HT1080 (cell line): ENCODE results near the gene MT1E. TPM values are rescaled to one million over a fixed set of nuclear protein-coding genes. Genes with fewer than 3 reads are reported as not detected.
"Not testable (repeated sequence)": the region's sequence is repeated elsewhere in the genome, so short reads cannot be mapped to it uniquely, and the experiment has no call there.

Experiments
- DNase-seq: peaks from one replicate; pipeline ENCODE4 v3.0.0-alpha.2; 2015; ENCODE audit warnings: low read depth
- total RNA-seq: library from RNA; depleted of rRNA; stranded (reverse); fragments of >200 nt; shearing (Covaris generic); gene quantifications from 2 replicates; pipeline ENCODE4 v1.2.3, GENCODE V29; 2014

Gene MT1E
- total RNA-seq, 1 experiment from 2014 or later = 612 TPM

DNA sequence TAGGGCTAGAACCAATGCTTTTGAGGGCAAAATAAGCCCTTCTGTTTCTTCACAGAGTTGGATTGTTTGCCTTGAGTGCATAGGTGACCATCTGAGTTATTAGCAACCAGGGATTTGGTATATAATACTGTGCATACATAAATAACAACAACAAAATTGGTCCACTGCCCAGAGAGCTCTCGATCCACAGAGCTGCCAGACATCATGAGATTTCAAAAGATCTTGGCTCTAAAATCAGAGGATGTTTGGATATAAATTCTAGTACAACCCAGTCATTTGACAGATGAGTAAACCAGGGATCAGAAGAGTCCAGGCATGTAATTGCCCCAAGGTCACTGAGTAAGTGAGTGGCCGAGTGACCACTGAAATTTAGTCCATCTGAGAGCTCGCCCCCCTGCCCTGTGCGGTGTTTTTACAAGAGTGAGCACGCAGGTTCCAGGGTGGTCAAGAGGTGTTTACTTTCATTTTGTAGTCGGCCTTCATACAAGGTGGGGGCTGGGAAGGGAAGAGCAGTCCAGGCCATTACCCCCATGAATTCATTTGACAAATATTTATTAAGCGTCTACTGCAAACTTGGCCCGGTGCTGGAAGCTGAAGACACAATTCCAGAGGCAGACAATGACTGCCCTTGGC lies 19.0 kb upstream of the MT1E start:
- no peak for DNase-seq

DNA sequence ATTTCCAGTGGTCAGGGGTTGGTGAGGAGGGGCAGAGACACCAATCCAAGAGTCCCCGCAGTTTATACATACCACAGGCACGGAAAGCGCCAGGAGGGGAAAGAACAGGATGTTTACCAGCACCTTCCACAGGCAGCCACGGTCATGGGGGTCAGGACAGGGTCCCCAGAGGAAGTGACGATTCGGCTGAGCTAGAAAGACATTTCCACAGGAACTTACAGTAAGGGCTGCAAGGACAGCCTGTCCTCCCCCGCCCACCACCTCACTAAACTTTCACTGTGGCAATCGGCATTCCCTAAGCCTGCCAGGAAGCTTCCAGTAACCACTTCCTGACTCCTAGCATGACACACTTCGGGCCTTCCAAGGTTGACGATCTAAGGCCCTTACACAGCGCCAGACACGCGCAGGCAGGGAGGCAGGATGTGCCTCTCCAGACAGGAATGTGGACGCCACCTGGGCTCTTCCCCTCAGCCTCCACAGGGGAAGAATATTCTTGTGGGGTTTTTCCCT lies 18.4 kb upstream of the MT1E start:
- peak; percentile 99 for DNase-seq

DNA sequence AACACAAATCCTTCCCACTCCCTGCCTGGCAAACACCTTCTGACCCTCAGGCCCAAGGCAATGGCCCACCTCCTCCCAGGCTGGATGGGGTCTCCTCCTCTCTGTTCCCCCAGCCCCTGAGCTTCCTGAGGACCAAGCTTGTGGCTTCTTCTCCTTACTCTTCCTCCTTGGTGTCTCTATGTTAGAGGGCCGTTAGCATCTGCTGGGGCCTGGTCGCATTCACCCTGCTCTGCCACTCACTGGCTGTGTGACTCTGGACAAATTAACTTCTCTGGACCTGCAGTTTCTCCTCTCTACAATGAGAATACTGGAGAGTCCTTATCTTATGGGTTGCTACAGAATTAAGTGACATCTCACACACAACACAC lies 17.9 kb upstream of the MT1E start:
- DNase-seq = no peak

DNA sequence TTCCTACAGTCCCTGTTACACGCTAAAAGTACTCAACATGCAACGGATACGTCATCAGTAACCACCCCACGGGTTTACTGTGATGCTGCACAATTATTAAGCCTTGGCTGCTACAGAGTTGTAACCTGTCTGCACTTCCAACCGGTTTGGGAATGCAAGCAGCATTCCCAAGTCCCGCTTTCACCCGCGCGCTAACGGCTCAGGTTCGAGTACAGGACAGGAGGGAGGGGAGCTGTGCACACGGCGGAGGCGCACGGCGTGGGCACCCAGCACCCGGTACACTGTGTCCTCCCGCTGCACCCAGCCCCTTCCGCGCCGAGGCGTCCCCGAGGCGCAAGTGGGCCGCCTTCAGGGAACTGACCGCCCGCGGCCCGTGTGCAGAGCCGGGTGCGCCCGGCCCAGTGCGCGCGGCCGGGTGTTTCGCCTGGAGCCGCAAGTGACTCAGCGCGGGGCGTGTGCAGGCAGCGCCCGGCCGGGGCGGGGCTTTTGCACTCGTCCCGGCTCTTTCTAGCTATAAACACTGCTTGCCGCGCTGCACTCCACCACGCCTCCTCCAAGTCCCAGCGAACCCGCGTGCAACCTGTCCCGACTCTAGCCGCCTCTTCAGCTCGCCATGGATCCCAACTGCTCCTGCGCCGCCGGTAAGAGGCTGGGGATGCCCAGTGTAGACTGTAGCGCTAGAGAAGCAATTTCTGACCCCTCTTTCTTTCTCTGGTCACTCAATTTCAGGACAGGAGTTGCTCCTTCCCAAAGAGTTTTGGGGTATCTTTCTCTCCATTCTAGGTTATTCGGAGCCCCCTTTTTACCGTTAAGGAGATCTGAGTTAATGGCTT lies 17.3 kb upstream of the MT1E start, which contains the start of gene MT2A:
Gene MT2A, plus strand, starts transcription at position 542 of the 833 bp plus-strand sequence. Its CDS starts 72 bp downstream, at position 614.
- peak; percentile 99 for DNase-seq

DNA sequence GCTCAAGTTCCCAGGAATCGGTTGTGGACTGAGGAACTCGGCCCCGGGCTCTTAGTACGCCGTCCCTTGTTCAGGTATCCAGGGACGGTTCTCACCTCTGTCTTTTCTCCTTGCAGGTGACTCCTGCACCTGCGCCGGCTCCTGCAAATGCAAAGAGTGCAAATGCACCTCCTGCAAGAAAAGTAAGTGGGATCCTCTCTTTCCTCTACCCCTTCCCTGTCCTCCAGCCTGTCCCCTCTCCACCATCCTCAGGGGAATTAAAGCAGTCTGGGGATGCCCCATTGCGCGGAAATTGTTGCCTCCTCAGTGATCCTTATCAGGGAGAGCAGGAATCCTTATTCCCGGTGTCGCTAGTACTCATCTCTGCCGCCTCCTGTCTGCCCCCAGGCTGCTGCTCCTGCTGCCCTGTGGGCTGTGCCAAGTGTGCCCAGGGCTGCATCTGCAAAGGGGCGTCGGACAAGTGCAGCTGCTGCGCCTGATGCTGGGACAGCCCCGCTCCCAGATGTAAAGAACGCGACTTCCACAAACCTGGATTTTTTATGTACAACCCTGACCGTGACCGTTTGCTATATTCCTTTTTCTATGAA lies 16.6 kb upstream of the MT1E start:
- no peak for DNase-seq

DNA sequence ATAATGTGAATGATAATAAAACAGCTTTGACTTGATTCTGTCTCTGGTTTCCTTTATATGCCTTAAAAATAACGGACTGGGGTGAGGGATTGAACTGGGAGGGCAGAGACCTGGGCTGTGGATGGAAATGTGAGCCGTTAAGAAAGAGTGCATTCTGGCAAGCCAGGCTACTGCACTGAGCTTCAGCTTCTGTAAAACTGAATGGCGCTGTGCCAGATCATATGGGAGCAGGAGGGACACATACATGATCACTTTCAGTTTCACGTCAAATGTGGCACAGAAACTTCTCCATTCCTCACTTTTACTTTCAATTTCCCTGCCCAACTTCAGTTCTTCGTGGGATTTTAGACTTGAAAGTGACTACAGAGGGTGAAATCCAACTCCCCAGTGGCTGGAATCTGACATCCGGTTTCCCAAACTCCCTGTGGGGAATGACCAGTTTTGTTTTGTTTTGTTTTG lies 16.1 kb upstream of the MT1E start:
- peak; percentile 84 for DNase-seq

DNA sequence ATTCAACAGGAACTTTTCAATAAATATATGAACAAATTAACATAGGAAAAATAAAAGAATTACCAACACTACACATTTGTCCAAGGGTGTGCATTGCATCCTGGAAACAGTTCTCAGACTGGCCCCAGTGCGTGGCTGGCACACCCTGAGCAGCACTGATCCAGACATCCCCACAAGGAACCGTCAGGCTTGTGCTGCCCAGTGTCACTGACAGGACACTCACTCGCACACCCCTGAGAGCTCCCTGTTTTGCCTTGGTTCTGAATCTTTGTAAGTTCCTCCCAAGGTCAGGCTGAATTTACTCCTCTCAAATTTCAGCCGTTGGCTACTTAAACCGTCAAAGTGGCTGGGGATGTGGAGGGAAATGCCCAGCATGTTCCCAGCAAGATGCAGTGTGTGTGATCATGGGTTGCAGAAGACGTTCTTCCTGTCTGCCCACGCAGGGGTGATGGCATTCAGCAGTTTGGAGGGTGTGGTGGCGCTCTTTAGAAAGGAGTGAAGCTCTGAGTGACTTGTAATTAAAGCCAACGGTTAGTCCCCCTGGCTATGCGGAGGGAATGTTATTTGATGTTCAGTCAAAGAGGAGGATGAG lies 15.5 kb upstream of the MT1E start:
- DNase-seq = peak; percentile 88

DNA sequence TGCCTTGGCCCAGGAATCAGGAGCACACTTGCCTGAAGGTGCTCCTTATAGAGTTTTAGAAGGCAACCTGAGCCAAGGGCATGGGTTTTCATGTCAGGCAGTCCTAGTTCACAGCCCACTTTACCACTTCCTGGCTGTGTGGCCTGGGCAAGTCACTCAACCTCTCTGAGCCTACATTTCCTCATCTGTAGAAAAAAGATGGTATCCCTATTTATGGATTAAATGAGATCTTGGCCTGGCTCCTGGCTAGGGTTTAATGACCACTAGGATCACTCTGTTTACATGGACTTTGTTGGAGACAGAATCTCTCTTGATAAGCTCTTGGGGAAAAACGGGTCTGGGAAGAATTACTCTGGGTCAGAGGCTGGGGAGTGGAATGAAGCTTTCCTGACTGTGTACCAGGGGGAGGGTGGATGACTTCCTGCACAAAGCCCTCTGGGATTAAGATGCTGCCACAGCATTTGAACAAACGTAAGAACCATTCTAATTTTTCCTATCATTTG lies 14.9 kb upstream of the MT1E start:
- no peak for DNase-seq

DNA sequence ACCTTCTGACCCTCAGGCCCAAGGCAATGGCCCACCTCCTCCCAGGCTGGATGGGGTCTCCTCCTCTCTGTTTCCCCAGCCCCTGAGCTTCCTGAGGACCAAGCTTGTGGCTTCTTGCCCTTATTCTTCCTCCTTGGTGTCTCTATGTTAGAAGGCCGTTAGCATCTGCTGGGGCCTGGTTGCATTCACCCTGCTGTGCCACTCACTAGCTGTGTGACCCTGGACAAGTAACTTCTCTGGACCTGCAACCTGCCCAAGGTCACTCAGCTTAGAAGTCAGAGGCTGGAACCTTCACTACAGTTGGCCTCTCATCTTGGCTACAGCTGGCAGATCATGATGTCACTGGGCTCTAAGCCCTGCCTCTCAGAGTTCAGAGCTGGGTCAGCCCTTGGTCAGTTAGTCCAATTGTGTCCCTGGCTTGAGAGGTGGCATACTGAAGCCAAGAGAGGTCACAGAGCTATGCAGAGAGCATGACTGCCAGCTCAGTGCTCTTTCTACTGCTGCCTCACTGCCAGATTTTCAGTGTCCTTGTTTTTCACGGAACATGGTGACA lies 14.2 kb upstream of the MT1E start:
- DNase-seq = no peak

DNA sequence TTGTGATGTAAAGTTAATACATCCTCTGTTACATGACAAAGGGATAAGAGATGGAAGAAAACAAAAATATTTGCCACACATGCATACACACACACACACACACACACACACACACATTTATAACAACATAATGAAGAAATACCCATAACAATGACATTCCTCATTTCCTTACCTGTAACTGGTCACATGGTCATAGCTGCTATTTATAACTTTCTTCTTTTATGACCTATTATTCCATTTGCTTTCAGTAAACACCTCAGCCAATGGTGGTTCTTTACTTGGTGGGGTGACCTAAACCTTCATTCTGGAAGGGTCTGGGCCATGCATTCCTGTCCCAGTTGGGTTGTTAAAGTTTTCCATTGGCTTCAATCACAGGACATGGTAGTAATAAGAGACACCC lies 11.9 kb upstream of the MT1E start:
- DNase-seq = peak; percentile 40

DNA sequence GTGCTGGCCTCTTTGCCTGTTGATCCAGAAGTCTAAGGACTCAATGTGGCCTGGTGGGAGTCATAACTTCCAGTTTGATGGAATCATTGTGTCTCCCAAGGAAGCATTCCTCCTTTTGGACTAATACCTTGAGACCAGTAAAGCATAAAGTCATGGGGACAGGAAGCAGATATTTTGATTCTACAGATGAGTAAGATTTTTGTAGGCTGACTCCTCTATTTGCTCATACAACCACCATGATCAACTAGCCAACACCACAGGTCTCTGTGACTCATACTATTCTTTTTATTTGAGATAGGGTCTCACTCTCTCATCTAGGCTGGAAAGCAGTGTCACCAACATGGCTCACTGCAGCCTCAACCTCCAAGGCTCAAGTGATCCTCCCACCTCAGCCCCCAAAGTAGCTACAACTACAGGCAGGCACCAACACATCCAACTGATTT lies 11.0 kb upstream of the MT1E start:
- DNase-seq = peak; percentile 96

DNA sequence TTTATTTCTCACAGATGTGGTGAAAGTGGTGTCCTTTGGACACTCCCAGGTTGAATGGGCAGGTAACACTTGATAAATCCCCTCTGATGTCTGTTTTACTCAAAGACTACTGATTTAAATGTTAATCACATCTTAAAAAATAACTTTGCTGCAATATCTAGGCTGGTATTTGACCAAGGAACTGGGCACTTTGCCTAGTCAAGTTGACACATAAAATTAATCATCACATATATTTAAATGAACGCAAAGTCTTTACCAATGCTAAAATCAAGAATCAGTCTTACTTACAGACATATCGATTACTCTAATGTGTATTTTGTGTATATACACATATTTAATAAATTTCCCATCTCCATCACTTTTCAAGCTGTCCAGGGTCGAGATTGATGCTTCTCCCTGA lies 10.2 kb upstream of the MT1E start:
- peak; percentile 42 for DNase-seq

DNA sequence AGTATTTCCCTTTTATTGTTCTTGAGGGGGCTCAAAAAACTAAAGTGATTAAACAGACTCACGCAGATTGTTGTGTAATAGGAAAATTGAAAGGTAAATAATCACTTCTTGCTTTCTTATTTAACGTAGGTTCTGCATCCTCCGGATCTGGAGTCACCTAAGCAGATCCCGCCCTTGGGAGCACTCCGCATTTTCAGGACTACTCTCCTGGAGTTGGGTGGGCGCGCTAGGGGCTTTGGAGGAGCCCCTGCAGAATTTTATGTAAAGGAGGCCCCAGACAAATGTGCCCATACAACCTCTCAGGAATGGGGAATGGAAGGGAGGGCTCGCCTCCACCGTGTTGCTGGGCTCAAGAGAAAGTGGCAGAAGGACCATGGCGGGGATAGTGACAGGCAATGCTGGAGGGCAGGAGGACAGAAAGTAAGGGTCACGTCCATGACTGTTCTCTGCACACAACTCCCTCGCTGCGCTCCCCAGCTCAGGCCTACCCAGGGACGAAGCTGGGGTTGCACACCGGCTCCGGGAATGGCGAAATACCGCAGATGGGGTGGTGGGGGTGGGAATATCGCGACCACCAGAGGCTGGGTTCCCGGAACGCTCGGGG lies 8.9 kb upstream of the MT1E start:
- DNase-seq = no peak

DNA sequence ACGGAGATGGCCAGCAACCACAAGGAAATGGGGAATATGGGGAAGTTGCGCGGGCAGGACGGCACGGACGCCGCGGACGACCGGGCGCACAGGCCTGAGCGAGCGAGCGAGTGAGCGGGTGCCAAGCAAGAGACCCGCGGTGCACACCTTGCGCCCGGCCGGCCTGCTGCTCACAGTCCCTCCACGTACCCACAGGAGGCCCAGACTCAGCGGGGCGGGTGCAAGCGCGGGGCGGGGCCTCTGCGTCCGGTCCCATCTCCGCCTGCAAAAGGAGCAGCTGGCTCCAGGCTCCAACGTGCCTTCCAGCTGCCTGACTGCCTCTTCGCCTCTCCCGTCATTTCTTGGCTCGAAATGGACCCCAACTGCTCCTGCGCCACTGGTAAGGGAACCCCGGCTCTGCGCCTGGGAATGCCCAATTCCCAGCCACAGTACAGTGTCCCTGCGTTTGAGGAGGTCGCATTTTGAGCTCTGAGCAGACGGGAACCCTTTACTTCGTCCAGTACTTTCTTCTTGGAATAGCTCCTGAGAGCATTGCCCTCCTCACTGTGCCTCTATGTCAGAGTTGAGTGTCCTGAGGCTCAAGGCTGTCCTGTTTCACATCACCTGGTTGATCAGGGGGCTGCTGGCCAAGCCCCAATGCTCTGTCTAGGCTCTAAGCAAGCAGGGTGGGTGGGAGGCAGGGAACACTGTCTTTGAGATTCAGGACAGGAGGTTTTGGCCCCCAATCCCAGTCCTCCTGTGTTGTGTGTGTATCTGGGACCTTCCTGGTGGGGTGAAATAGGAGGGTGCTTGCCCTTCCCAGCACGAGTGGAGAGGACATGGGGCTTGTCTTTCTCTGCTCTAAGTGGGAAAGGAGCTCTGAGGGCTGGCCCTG lies 8.1 kb upstream of the MT1E start:
- DNase-seq = no peak

DNA sequence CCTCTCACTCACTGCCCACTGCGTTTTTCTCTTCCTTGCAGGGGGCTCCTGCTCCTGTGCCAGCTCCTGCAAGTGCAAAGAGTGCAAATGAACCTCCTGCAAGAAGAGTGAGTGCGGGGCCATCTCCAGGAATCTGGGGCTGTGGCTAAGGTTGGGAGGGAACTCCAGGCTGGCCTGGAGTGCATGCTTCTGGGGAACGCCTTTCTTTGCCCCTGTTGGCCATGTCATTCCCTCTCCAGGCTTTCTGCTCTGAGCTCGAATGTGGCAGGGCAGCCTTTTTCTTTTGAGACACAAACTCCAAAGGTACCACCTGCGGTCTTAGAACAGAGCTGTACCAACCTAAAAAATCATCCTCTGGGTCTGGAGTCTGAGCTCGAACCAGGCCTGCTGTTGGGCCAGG lies 7.4 kb upstream of the MT1E start:
- DNase-seq = no peak

DNA sequence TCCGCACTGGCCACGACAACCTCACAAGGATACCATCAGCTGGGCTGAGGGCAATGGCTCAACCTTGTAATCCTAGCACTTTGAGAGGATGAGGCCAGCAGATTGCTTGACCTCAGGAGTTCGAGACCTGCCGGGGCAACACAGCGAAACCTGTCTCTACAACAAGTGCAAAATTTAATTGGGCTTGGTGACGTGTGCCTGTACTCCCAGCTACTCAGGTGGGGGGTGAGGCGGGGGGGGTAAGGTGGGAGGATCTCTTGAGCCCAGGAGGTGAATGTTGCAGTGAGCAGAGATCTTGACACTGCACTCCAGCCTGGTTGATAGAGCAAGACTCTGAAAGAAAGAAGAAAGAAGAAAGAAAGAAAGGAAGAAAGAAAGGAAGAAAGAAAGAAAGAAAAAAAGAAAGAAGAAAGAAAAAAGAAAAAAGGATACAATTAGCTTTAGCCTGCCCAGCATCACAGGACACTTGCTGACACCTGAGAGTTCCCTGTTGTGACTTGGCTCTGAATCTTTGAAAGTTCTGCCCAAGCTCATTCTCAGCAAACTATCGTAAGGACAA lies 5.2 kb upstream of the MT1E start:
- no peak for DNase-seq

DNA sequence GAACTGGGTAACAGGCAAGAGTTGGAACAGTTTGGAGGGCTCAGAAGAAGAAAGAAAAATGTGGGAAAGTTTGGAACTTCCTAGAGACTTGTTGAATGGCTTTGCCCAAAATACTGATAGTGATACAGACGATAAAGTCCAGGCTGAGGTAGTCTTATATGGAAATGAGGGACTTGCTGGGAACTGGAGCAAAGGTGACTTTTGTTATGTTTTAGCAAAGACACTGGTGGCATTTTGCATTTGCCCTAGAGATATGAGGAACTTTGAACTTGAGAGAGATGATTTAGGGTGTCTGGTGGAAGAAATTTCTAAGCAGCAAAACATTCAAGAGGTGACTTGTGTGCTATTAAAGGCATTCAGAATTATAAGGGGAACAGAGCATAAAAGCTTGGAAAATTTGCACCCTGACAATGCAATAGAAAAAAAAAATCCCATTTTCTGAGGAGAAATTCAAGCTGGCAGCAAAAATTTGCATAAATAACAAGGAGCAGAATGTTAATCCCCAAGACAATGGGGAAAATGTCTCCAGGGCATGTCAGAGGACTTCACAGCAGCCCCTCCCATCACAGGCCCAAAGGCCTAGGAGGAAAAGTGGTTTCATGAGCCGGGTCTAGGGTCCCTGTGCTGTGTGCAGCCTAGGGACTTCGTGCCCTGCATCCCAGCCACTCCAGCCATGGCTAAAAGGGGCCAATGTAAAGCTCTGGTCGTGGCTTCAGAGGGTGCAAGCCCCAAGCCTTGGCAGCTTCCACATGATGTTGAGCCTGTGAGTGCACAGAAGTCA lies 3.7 kb upstream of the MT1E start:
- DNase-seq = not testable (repeated sequence)

DNA sequence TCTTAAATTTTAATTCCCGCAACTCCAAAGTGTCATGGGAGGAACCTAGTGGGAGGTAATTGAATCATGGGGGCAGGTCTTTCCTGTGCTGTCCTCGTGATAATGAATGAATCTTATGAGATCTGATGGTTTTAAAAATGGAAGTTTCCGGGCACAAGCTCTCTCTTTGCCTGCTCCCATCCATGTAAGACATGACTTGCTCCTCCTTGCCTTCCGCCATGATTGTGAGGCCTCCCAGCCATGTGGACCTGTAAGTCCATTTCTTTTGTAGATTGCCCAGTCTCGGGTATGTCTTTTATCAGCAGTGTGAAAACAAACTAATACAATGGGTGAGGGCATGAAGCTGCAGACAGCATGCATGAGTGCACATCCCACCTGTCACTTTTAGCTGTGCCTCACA lies 2.4 kb upstream of the MT1E start:
- DNase-seq = not testable (repeated sequence)

DNA sequence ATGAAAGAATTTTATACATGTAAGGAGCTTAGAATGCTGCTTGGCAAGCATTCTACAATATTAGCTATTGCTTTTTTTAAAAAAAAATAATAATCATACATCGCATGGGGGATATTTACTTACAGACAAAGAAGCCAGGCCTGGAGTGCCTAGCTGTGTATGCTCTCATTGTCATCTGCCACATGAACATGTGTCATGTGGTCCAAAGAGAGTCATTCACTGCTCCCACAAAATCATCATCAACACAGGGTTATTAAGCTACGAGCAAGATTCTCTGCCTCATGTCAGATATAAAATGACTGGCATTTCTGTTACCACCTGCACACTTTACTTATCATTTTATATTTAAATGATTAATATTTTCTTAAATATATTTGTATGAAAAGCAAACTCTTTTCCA lies 1.9 kb upstream of the MT1E start:
- DNase-seq = no peak
